Measurements from ENCODE around the gene TRIM36.

DNA sequence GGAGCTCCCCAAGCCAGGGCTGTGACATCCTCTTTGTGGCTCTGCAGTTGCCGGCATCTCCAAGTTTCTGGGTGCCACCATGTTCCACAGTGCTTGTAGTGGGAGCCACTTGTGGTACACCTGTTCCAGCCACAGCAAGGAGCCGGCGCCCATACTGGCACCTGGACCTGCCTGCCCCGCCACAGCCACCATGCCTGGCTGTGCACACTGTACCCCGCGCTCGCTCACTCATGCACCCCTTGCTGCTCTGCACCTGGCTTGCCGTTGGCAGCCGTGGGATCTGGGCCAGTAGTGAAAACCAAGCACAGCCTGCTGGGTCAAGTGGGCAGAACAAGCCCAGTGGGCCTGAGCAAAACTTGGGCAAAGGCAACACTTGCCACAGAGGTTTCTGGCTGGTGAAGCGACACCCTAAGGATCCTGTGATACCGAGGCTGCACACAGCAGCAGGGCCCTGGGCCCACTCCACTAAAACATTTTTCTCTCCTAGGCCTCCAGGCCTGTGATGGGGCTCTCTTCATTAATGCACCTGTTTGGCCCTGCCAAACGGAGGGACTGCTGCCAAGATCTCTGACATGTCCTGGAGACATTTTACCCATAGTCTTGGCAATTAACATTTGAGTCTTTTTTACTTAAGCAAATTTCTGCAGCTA, 2.8 kb downstream of the TRIM36 start:
- TF ChIP-seq, protein P1, sequence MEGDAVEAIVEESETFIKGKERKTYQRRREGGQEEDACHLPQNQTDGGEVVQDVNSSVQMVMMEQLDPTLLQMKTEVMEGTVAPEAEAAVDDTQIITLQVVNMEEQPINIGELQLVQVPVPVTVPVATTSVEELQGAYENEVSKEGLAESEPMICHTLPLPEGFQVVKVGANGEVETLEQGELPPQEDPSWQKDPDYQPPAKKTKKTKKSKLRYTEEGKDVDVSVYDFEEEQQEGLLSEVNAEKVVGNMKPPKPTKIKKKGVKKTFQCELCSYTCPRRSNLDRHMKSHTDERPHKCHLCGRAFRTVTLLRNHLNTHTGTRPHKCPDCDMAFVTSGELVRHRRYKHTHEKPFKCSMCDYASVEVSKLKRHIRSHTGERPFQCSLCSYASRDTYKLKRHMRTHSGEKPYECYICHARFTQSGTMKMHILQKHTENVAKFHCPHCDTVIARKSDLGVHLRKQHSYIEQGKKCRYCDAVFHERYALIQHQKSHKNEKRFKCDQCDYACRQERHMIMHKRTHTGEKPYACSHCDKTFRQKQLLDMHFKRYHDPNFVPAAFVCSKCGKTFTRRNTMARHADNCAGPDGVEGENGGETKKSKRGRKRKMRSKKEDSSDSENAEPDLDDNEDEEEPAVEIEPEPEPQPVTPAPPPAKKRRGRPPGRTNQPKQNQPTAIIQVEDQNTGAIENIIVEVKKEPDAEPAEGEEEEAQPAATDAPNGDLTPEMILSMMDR (IDR thresholded peaks at IDR 0.05) = no peak
- TF ChIP-seq POLR2A (IDR thresholded peaks at IDR 0.05) = no peak
